Measurements from ENCODE around the gene MAP1LC3A.

MAP1LC3A gene

DNA sequence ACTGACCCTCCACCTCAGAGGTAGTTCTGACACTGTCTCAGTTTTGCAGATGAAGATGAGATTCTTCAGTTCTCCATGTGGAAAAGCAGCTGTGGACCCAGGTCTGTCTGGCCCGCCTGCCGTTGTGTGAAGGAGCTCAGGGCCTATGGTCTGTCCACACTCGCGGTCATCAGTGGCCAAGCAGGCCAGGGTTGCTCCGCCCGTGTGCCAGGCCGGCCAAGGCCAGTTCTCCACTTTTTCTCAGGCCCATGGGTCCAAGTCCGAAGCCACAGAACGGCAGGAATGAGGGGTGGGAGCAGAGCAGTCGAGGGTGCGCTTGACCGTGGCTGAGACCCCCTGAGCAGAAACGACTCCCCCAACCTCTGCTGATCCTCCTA lies 8.6 kb upstream of the MAP1LC3A start:
- no peak for DNase-seq

DNA sequence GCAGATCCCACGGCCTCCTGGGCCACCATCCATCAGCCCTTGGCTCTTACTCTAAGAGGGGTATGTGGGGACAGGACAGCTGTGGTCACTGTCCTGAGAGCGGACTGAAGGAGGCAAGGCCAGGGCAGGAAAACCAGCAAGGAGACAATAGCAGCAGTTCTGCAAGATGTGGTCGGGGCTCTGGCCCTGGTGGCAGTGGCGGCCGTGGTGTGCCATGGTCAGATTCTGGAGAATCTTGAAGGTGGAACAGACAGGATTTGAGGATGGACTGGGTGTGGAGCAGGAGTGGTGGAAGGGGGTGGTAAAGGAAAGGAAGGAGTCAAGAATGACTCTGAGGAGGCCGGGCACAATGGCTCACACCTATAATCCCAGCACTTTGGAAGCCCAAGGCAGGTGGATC lies 5.9 kb upstream of the MAP1LC3A start:
- no peak for DNase-seq

DNA sequence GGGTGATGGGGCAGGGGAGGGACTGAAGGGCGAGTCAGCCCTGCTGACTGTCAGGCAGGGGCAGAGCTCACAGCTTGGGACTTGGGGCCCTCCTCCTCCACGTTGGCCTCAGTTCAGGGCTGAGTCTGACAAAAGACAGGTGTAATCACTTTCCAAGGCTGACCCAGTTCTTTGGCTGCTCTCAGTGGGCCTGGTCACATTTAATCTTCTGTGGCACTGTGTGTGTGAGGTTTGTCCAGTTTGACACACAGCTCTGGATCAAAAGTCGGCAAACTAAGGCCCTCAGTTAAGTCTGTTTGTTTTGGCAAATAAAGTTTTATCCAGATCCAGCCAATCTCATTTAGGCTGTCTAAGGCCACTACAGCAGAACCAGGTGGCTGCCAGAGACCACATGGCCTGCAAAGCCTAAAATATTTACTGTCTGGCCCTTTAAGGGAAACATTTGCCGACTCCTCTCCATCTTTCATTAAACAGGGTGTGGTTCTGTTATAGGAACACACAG lies 5.1 kb upstream of the MAP1LC3A start:
- DNase-seq = no peak

DNA sequence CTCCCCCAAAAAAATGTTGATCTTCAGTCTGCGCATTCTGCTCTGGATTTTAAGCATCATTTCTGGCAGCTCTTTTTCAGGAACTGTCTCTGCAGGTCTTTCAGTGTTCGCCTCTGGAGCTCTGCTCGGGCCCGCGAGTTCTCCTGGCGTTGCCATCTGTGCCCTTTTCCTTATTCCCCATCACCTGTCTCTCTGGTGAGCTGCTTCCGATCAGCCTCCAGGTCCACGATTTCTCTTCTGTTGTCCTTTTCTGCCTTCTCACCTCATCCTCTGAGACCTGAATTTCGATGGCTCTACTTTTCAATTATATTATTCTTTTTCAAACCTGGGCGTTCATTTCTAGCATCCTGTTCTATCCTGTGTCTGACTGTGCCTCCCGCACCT lies 590 bp upstream of the MAP1LC3A start:
- DNase-seq = no peak

DNA sequence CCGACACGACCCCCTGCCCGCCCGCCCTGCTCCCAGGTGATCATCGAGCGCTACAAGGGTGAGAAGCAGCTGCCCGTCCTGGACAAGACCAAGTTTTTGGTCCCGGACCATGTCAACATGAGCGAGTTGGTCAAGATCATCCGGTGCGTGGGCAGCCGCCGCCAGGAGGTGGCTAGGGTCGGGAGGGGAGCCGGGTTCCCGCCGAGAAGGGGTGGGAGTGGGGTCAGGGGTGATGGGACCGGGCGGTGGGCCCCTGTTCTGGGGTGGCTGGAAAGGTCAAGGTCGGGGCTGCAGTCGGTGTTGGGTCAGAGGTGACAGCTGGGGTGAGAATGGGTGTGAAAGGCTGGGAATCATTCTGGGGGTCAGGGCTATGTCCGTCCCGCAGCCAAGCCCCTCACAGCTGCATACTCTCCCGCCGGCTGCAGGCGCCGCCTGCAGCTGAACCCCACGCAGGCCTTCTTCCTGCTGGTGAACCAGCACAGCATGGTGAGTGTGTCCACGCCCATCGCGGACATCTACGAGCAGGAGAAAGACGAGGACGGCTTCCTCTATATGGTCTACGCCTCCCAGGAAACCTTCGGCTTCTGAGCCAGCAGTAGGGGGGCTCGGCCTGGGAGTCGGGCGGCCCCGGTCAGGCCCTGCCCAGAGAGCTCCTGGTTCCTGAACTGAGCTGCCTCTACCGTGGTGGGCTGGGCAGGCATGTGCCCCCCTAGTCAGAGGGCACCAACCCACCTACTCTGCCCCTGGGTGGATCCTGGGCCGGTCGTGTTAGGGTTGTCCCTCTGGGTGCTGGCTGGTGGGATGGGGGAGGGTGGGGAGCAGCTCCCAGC lies 1.0 kb downstream of the MAP1LC3A start:
- no peak for DNase-seq

DNA sequence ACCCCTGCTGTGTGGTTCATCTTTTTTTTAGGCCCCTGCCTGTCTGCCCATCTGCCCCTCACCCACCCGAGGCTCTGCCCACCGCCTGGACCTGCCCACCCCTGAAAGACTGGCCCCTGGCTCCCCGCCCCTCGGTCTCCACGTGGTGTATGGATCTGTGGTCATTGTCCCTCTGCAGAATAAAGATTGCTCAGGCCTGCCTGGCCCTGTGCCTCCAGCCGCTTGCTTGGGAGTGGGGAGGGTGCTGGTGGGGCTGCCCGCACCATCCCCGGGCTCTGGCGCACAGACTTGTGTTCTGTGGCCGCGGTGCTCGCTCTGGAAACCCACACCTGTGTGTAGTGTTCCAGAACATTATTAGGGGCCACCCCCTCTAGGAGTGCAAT lies 1.6 kb downstream of the MAP1LC3A start:
- DNase-seq = no peak

DNA sequence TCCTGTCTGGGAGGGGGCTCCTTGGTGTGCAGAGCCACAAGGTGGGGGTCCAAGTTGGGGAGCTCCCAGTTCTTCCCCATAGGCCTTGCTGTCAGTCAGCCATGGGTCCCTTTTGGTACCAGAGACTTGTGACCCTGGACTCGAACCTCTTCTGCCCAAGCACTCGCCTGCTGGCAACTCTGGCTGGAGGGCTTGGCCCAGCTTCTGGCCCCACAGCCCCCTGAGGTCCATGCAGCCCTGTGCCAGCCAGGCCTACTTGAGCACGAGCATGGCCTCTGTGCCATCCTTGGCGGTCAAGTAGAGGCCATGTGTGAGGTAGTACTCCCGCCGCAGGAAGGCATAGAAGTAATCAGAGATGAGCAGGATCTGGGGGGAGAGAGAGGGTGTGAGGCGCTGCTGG lies 2.1 kb downstream of the MAP1LC3A start:
- DNase-seq = no peak

DNA sequence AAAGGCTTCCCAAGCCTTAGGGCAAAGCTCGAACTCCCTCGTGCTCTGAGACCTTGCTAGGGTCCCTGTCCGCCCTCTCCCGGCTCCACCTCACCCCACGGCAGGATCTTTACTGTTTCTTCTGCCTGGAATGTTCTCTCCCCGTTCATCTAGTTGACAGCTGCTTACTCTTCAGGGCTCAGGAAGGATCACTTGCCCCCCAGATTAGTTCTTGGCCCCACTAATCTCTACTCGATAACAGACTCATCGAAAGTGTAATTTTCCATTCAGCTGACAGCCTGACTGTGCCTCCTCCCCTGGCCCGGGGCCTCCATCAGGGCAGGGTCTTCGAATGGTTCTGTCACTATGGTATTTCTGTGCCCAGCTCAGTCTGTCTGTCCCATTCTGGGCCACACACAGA lies 3.1 kb downstream of the MAP1LC3A start:
- DNase-seq = no peak

DNA sequence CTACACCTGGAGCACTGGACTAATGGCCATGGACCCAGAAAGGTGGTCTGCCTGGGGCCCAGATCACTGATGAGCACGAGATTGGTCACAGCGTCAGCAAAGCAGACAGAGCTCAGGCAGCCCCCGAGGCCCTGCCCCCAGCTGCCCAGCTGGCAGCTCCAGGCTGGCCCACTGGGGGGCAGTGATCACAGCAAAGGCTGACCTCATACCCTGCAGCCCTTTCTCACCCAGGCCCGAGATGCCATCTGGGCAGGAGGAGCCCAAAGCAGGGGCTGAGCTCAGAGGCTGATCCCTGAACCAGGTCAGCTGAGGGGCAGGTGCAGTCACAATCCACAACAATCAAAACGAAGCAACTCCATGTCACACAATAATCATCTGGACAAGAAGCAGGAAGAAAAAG lies 4.1 kb downstream of the MAP1LC3A start:
- DNase-seq = peak; percentile 40

DNA sequence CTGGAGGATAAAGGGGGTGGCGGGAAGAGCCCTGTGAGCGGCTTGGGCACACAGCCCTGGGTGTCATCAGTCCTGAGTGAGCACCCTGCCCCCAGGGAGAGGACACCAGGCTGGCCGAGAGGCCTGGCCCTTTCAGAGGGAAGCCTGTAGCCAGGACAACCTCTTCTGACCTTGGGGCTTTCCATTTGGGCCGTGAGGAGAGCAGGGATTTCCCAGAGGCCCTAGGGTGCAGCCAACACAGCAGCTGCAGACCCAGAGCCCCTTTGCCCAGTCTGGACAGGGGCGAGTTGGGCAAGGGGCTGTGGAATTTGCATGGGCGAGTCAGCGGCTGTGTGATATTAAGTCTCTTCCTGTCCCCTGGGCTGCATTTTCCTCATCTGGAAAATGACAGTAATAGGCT lies 6.3 kb downstream of the MAP1LC3A start:
- DNase-seq = no peak

DNA sequence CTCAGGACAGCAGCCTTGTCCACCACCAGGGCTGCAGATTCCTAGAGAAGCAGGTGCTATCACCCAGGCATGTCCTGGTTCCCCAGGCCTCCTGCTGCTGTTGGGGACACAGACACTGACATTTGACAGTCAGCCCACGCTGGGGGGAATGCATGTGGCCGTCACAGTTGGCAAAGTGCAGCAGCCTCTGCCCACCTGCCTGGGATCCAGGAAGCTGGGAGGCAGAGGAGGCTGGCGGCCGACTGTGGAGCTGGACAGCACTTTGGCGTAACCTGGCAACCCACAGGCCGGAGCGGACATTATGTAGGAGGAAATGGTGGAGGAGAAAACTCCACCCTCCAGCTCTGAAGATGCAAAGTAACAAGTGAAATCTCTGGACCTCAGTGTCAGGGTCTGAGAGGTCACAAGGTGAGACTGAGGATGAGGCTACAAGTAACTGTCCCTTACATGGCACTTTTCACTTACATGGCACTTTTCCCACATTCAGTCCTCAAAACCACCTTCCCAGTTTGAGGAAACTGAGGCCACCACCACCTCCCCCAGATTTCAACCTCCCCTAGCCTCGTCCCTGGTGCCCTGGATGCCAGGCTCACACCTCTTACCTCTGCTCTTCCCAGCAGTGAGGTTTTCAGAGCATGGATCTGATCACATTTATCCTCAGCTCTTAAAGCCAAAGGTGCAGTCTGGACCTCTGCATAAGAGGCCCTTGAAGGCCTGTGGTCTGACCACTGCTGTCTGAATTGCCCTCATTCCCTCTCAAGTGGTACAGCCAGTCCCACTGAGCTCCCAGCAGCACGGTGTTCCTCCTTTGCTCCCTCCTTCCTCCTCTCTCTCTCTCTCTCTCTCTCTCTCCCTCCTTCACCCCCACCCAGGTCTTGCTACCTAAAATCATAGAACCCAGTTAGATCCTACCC lies 8.7 kb downstream of the MAP1LC3A start:
- DNase-seq = no peak

DNA sequence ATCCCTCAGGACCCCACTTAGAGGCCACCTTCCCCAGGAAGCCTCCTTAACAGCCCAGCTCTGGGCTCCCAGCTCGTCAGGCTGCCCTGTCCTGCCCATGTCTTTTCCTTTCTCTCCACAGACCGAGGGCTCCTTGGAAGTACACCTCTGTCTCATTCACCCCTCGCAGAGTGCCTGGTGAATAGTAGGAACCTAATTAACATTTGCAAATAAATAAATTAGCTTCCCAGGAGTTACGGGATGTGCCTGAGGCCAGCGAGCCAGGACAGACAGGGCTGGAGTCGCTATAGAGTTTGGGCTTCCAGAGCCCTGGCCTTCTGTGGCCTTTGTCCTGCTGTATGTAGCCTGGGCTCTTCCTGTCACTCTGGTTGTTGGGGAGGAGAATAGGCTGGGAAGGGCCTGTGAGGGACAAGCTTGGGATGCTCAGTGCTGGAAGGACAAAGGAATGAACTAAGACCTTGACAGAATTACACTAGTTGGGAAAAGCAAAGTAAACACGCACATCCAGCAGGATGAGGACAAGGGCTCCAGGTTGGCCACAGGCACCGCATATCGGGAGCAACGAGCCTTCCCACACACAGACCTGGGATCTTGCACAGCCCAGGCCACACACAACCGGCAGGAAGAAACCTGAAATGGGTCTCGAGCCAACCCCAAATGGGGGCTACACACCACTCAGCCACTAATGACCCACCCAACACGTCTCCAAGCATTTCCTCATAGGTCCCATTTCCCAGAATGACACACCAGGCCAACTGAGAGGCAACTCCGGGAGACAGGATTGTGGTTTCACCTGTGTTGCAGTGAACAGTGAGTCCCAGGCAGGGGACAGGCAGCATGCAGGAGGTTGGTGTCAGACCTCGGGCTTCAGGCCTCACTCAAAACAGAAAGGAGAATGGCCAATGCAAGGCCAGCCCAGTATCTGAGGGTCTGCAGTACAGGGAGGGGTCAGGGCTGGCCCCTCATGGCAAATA lies 9.7 kb downstream of the MAP1LC3A start:
- no peak for DNase-seq

DNA sequence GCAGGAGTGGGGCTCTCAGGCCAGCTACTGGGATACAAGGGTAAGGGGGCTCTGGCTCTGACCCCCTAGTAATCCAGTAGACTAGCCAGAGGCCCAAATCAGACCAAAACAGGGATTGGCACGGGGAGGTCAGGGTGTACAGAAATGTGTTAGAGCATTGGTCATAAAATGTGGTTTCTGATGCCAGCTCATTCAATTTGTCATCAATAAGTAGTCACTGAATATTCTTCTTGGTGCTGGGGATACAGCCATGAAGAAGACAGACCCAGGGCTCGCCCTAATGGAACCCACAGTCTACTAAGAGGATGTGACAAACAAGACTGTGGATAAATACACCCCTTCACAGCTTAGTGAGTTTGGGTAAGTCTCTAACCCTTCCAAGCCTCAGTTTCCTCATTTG lies 11.1 kb downstream of the MAP1LC3A start:
- DNase-seq = no peak

DNA sequence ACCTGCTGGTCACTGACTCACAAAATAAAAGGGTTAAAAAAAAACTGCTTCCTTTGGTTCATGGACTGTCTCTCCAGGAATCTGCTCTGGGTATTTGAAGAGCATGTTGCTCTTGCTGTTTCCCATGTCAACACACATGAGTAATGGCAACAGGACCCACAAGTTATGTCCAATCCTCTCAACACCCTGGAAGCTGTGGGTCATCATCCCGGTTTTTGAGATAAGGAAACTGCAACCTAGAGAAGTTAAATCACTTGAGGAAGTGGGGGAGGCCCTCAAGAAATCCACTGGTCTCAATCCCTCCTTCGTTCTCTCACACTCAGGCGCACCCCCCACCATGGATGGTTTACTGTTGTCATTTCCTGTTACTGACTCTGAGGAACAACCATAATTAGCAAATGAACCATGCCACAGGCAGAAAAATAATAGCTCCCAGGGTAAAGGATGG lies 12.4 kb downstream of the MAP1LC3A start:
- DNase-seq = no peak

DNA sequence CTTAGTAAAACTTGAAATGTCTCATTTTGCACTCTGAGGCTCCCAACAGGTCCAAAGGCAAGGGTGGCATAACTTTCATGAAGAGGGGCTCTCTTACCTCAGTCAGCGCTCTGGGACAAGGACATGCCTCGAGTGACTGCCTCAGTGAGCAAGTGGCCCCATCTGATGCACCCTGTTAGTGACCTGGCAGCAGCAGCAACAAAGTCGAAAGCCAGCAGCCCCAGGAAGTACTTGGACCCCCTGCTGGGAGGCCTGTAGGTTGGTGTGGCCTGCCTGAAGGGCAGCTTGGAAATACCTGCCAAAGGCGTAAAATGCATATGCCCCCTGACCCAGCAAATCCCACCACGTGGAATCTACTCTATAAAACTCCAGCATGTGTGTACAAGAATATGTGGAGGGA lies 13.2 kb downstream of the MAP1LC3A start:
- no peak for DNase-seq

DNA sequence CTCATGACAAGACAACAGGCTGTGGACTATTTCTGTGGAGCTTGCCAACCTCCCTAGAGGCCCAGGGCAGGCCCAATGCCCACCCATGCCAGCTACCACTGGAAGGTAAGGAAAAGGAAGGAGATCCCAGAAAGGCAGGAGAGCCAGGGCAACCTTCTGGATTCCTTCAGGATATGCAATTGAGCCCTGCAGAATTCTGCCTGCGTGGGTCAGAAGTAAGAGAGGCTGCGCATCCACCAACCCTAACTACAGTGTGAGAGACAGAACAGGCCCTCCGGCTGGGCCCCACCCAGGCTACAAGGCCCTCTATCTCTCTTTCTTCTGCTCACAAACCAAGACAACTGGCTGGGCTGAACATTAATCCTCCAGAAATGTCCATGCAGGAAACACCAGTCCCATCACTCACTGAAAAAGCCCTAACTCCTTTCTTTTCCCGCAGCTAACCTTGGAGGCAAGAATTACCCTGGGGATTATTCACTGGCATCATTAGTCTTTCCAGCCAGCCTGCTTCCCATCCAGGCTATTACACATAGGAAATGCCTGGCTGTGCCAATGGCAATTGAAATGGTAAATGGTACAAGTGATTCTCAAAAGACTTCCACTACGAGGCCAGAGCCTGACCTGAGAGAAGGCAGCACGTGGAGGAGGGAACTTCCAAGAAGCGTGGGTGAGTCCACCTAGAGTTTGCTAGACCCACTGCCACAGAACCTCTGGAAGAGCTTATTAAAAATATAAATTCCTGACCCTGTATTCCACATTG lies 15.2 kb downstream of the MAP1LC3A start:
- no peak for DNase-seq

DNA sequence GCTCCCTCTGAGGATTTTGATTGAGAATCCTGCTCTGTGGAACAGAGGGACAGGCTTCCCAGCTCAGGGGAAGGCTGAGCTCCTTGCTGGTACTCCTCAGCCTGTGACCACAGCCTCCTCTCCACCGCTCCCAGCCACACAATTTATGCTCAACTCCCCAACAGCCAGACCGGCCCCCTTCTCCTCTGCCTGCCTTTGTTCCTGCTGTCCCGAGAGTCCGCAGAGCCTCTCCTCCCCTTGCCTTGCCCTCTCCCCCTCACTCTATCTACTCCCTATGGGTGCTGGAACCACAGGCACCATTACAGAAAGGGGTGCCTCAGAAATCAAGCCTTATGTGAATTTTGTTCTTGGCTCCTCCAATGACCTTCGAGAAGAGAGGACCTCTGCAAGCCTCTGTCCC lies 15.9 kb downstream of the MAP1LC3A start:
- DNase-seq = no peak

DNA sequence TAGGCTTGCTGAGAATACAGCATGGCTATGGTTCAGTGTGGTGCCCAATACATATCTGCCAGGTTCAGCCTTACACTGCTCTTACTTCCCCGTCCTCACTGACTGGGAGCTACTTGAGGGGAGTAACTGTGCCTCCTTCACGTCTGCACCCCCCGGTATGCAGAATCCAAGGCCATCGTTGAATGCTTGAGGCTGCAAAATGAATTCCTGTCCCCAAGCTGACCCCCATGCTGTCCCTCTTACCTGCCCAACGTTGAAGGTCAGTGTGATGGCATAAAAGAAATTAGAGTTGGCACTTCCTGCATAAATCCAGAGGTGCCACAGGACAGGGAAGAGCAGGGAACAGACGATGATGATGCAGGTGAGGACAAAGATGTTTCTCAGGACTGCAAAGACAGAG lies 16.3 kb downstream of the MAP1LC3A start:
- no peak for DNase-seq

DNA sequence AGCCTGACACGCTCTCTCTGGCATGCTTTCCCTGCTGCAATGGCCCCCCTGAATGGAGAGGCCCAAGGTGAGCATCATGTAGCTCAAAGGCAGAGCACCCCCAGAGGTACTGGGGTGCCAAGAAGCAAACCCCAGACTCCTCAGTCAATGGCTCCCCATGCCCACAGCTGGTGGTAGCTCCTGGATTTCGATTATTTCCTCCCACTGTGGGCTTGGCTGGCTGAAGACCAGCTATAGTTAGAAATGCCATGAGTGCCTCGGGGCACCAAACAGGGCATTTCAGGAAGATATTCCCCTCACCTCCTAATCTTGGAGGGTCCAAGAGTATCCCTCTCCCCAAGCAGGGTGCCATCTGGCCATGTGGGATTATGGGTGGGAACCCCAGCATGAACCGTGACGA lies 16.8 kb downstream of the MAP1LC3A start:
- DNase-seq = no peak

DNA sequence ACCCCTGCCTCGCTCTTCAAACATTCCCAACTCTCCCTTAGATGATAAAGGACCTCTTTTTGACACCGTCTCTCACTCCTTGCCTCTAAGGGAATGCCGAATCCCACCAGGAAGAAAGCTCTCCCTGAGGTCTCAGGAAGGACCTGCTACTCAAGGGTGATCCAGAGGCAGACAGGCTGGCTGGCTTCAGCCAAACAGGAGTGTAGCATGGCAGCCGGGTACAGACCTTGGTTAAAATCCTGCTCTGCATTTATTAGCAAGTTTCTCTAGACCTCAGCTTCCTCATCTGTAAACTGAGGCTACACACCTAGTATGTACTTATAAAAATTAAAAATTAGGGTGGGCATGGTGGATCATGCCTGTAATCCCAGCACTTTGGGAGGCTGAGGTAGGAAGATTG lies 17.2 kb downstream of the MAP1LC3A start:
- no peak for DNase-seq

DNA sequence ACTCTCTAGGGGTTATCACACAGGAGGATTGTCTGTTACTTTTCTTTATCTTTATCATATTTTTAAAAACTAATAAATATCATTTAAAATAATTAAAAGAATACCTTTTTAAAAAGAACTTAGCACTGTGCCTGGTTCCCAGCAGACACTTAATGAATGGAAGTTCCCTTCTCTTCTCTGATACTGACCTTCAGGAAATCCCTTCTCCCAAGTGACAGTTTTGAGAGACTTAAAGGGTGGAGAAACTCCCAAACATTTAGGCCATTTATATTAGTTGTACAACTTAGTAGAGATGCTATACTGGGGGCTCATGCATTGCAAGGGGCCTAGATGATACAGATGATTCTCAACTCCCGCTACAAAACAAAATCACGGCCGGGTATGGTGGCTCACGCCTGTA lies 18.5 kb downstream of the MAP1LC3A start:
- DNase-seq = no peak

DNA sequence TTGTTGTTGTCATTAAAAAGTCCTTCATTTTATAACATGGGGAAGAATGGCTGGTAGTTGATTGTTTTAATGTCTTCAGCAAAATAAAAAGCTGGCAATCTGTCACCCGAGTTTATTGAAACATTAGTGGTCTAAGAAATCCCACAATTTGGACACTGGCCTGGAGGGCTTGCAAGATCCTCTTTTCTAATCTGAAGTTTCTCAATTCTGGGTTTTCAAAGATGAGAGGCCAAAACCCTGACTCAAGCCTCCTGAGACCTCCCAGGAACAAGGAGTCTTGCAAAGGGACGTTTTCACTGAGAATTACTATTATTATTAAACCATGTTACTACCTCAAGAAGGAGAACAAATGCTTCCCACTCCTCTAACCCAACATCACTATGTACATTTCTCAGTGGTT lies 19.5 kb downstream of the MAP1LC3A start:
- no peak for DNase-seq
